HG03439 (cell line): ENCODE results near the gene RCBTB2.
A peak's percentile ranks its signal among the peaks of the same experiment; 100 is the strongest.

Experiments used
- ATAC-seq: cut with Tn5 transposase; IDR thresholded peaks from one replicate; pipeline ENCODE4 v1.9.1; 2021; ENCODE audit warnings: mild to moderate bottlenecking, moderate library complexity; ENCODE audit not compliant: unreplicated experiment

RCBTB2 gene

GRCh38 chr13:48564056-48564455 lies 31.2 kb upstream of the RCBTB2 start:
- ATAC-seq, result no peak

- no peak for ATAC-seq
These were observed 30.7 kb upstream of the RCBTB2 start for GRCh38 chr13:48563626-48564025.

GRCh38 chr13:48562296-48563066 lies 29.6 kb upstream of the RCBTB2 start:
- ATAC-seq, result peak; percentile 99

GRCh38 chr13:48561466-48562235 lies 28.8 kb upstream of the RCBTB2 start:
- ATAC-seq, result no peak

- no peak for ATAC-seq
These were observed 27.9 kb upstream of the RCBTB2 start for GRCh38 chr13:48560657-48561337.

GRCh38 chr13:48559638-48560320 lies 26.9 kb upstream of the RCBTB2 start:
- no peak for ATAC-seq

GRCh38 chr13:48556817-48557216 lies 23.9 kb upstream of the RCBTB2 start:
- ATAC-seq, result no peak

GRCh38 chr13:48555441-48555840 lies 22.6 kb upstream of the RCBTB2 start:
- no peak for ATAC-seq

GRCh38 chr13:48551329-48551728 lies 18.4 kb upstream of the RCBTB2 start:
- no peak for ATAC-seq

- no peak for ATAC-seq
These were observed 16.8 kb upstream of the RCBTB2 start for GRCh38 chr13:48549658-48550057.

GRCh38 chr13:48547663-48548092 lies 14.8 kb upstream of the RCBTB2 start:
- ATAC-seq, result no peak

- no peak for ATAC-seq
These were observed 12.7 kb upstream of the RCBTB2 start for GRCh38 chr13:48545608-48546007.

GRCh38 chr13:48542581-48543341 lies 9.9 kb upstream of the RCBTB2 start:
- ATAC-seq, result no peak

GRCh38 chr13:48542138-48542537 lies 9.3 kb upstream of the RCBTB2 start:
- ATAC-seq, result no peak

- ATAC-seq, result no peak
These were observed 6.7 kb upstream of the RCBTB2 start for GRCh38 chr13:48539550-48539949.

- ATAC-seq, result no peak
These were observed 3.9 kb upstream of the RCBTB2 start for GRCh38 chr13:48536621-48537250.

GRCh38 chr13:48535766-48536165 lies 2.9 kb upstream of the RCBTB2 start:
- ATAC-seq, result no peak

- no peak for ATAC-seq
These were observed 2.1 kb upstream of the RCBTB2 start for GRCh38 chr13:48534911-48535501.

GRCh38 chr13:48533961-48534600 lies 1.2 kb upstream of the RCBTB2 start:
- ATAC-seq, result no peak
